Thyroid gland (tissue), 4 donors: ENCODE data around the gene SFSWAP.

ENCODE experiments used
- POLR2A ChIP-seq, 2 donors: fragments of 450-650 bp; IDR thresholded peaks; one replicate each; pipeline ENCODE4 v1.6.1; 2017; ENCODE audit warnings: antibody characterized with exemption in 2 of 2, mild to moderate bottlenecking in 2 of 2, moderate library complexity in 1 of 2
- TF ChIP-seq, protein P1 (sequence below), 6 experiments: fragments of 200-600 bp in 3 of 6; fragments of 450-650 bp in 3 of 6; sonication (generic) in 3 of 6; IDR thresholded peaks; one replicate each; pipeline ENCODE4 v1.5.1; 2016 to 2019; ENCODE audit warnings: antibody characterized with exemption in 6 of 6, mild to moderate bottlenecking in 2 of 6, inconsistent platforms in 1 of 6, moderate library complexity in 1 of 6

DNA sequence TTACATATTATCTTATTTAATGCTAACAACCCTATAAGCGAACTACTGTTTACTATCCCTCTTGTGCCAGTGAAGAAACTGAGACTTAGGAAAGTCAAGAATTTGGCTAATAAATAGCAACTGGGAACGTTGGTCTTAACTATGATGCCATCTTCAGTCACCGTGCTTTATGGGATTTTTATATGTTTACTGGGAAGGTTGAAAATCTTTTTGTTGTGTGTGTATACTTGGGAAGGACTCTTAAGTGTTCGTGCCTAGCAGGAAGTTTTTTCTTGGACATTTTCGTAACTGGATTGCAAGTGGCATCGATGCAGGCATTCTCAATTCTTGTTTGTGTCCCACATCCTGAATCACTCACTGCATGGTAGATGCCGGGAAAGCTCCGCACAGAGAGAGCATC, 9.4 kb downstream of the SFSWAP start:
- TF ChIP-seq, protein P1, sequence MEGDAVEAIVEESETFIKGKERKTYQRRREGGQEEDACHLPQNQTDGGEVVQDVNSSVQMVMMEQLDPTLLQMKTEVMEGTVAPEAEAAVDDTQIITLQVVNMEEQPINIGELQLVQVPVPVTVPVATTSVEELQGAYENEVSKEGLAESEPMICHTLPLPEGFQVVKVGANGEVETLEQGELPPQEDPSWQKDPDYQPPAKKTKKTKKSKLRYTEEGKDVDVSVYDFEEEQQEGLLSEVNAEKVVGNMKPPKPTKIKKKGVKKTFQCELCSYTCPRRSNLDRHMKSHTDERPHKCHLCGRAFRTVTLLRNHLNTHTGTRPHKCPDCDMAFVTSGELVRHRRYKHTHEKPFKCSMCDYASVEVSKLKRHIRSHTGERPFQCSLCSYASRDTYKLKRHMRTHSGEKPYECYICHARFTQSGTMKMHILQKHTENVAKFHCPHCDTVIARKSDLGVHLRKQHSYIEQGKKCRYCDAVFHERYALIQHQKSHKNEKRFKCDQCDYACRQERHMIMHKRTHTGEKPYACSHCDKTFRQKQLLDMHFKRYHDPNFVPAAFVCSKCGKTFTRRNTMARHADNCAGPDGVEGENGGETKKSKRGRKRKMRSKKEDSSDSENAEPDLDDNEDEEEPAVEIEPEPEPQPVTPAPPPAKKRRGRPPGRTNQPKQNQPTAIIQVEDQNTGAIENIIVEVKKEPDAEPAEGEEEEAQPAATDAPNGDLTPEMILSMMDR (IDR thresholded peaks at IDR 0.05) = no peak
- no peak for TF ChIP-seq POLR2A (IDR thresholded peaks at IDR 0.05)
